HG02798 (cell line): ENCODE results near the gene LPP.

ENCODE experiments used
- ATAC-seq: cut with Tn5 transposase; IDR thresholded peaks from one replicate; pipeline ENCODE4 v1.9.1; 2021; ENCODE audit warnings: mild to moderate bottlenecking; ENCODE audit not compliant: unreplicated experiment, poor library complexity

Gene LPP

DNA sequence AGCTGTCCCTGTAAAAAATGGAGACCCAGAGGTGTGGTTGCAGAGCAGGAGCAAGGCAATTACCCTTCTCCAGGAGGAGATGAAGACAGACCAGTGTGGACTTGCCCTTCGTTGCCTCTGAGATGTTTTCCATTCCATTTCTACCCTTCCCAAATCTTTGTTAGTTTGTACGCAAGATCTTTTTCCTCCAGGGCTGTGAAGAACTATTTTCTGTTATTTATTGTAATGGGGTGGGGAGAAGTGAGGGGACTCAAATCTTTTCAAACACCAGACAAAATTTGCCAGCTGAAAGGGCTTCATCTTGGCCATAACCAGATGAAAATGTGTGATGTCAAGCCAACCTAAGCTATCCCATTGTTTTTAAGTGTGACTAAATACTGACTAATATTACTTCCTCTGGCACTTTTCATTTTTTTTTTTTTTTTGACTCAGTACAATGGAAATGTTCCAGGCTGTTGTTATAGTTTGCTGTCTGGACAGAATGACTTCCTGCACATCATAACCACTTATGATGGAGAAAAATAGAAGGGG, 746.5 kb downstream of the LPP start:
- no peak for ATAC-seq

DNA sequence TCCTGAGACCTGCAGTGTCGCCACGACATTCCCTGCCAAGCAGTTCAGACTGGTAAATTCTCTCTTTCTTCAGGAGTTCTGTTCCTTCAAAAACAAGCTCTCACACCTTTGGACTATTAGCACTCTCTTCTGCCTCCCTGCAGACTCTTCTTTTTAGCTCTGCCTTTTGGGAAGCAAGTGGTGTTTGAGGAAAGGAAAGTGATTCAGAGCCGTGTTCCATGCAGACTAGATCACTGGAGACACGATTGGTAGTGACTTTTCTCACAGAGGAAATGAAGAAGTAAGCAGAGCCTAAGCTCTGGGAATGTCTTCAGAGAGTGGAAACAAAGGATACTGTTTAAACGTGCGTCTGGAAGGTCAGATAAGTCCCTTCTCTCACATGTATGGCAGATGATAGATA, 747.2 kb downstream of the LPP start:
- no peak for ATAC-seq

DNA sequence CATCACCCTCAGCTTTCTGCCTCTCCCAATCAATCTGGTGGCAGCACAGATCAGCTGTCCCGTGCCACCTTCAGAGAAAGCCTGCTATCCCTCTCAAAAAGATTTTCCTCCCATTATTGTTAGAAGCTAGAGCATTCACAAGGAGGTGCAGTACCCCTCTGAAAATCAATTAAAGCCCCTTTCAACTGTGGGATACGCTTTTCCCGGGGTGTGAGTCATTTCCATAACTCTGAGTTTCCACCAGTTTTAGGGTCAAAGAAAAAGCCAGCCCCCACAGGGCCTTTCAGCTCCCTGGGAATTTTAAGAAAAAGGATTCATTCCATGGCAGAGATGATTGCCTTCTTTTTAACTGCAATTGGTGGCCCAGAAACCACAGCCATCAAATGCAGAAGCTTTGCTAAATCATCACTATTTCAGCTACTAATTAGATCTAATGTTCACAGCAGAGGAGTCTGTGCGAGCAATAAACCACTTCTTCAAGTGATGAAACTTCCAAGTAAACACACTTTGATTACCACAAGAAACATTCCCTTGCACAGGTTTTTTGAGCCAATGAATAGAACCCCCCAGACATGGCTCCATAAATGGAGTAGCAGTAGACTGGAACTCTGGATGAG, 747.8 kb downstream of the LPP start:
- ATAC-seq: no peak

DNA sequence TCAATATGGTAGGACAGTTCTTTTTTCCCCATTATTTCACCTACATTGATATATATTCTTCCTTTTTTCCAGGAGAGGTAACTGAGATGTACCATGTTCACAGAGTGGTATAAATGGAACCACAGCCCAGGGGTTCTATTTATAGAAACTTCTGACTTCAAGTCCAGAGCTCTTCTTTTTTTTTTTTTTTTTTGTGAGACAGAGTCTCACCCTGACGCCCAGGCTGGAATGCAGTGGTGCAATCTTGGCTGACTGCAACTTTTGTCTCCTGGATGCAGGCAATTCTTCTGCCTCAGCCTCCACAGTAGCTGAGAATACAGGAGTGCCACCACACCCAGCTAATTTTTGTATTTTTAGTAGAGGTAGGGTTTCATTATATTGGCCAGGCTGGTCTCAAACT, 750.7 kb downstream of the LPP start:
- no peak for ATAC-seq

DNA sequence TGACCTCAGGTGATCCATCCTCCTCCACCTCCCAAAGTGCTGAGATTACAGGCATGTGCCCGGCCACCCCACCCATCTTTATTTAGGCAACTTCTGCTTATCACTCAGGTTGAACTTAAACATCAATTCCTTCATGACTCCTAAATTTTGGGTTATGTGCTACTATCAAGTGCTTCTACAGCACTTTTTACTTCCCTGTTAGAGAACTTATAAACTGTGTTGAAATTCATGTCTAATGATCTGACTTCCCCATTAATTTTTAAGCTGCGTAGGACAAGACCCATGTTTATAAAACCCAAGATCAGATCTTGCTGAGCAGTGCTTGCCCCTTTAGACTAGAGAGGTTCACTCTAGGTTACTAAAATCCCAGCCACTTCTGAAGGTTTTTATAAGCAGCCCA, 751.6 kb downstream of the LPP start:
- ATAC-seq: no peak

DNA sequence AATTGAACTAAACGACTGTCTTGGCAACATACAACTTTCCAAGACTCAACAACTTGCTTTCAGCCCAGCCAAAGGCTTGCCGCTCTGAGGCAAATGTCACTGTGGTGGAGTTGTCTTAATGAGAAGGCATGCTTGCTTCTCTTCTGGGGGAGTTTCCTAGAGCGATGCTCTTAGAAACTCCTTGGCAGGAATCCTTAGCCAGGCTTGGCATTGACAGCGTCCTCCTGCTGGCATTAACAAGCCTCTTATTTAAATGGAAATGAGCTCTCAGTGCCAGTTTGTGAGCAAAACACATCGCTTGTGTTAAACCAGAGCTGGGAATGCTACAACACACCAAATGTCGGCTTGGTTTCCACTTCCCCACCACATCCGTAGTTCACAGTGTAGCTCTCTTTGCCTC, 752.3 kb downstream of the LPP start:
- no peak for ATAC-seq

DNA sequence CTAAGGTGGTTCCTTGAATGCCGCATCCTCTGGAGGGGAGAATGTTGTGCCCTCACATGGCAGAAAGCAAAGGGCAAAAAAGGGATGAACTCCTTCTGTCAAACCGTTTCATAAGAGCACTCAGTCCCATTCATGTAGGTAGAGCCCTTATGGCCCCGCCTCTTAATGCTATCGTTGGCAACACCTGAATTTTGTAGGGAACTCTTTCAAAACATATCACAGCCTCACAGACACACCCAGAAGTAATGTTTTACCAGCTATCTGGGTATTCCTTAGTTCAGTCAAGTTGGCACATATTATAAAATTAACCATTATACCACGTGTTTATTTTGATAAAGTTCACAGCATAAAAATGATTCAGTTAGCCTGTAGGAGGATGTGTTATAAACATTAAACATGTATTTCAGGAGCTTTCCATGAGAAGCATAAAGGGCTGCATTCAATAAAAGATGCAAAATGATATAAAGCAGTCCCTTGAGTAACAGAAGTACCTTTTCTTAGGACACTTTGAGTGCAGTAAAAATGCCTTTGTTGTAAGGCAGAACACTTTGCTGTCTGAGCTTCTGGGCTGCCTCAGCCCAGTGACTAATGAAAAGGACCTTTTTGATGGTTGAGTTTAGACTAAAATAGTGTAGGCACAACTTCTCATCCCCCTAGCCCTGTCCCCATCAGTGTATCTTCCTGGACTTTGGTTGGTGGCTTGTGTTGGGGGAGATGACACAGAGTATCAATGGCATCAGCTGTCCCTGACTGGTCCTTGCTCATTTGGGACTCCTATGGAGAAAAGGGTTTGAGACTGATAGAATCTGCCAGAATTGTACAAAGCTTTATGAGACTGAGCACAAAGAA, 754.3 kb downstream of the LPP start:
- no peak for ATAC-seq

DNA sequence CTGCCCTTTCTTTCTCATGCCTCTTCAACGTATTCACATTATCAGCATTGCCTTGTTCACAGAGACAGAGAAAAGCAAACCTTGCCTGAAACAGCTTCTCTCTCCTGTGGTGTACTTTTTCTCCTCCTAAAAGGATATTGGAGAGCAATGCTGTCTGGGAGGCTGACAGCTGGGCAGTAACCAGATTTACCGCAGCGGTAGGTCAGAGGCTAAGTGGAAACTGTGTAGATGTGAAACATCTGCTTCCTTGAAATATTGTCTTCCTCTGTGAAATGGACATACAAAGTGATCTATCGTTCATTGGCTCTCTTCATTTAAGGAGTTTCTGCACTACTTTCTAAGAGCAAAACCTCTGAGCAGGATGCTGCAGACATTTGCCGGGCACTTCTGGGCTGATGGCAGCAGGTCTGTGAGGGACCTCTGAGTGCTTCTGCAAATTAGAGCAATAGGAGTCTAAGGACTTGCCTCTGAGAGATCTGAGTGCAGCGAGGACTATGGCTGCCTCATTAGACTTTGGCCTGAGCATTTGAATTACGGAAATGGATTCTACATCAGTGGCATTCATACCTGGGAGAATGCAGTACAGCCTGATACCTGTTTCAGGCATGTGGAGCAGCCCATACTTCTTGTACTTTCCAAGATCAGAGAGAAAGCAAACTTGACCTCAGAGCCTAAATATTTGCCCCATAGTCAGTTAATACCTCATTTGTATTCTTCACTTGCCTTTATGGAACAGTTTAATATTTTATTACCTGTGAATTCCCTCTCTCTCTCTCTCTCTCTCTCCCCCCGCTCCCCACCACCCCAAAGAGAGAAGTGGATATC, 757.3 kb downstream of the LPP start:
- no peak for ATAC-seq

DNA sequence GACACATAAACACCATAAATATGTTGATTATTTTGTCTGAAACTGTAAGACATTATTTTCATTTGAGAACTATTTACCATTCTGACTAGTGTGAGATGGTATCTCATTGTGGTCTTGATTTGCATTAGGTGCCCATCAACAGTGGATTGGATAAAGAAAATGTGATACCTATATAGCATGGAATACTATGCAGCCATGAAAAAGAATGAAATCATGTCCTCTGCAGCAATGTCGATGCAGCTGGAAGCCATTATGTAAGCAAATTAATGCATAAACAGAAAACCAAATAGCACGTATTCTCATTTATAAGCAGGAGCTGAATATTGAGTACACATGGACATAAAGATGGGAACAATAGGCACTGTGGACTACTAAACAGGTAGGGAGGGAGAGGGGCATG, 759.1 kb downstream of the LPP start:
- no peak for ATAC-seq

DNA sequence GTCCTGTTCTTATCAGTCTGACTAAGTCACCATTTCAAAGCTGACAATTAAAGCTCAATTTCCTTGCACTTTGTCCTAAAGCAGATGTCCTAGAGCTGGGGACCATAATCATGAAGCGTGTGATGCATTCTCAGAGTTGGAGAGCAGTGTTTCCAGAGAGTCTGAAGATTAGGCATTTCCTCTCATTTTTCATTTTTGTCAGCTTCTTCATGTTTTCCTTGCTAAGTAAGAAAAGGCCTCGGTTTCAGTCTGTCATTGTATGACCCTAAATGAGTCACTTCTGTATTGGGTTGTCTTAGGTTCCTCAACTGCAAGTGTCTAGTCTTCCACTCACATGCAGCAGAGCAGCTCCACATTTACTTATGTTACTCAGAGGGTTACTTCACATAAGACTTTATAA, 760.6 kb downstream of the LPP start:
- ATAC-seq: no peak

DNA sequence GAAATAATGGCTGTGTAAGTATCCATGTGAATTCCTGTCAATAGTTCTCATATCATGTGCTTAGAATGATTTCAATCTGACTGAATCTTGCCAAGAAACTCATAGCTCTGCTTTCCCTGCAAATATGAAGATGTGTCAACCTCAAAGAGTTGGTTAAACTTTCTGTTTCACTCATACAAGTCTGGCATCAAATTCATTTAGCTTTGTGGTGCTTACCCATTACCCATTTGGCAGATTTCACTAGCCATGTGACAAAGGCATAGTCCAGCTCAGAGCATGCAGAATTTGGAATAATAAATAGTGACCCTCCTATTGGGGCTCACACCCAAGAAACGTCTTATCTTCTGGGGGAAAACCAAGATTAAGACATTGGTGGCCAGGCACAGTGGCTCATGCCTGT, 761.2 kb downstream of the LPP start:
- no peak for ATAC-seq

DNA sequence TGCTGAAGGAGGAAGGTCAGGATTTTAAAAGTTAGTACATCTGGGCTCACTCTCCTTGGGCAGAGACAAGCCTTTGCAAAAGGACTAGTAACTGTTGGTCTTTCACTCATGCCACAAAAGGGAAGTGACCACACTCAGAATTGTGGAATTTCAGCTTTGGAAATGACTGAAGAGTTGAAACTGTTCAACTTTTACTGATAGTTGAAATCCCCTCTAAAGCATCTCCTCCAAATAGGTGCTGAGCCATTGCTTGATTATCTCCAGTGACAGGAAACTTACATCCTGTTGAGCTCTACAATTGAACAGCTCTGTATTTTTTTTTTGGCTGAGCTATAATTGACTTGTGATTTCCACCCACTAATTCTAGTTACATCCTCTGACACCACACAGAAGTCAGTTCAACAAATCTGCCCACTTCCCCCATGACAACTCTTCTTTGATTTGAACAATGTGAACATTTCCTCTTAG, 763.0 kb downstream of the LPP start:
- no peak for ATAC-seq

DNA sequence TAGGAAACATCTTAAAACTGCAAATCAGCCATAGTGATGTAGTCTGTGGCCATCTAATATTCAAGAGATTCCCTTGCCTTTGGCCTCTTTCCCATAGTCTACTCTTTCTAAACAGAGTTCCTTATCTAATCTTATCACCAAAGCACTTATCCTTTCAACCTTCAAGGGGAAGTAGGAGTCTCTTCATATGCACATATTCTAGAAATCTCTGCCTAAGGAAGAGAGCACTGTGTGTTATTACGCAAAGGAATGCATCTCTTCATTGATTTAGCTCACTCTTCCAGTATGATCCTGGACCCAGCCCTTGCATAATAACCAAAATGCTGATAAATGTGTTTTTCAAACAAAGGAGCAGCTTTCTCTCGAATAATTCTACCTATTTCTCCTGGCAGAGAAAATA, 764.1 kb downstream of the LPP start:
- no peak for ATAC-seq

DNA sequence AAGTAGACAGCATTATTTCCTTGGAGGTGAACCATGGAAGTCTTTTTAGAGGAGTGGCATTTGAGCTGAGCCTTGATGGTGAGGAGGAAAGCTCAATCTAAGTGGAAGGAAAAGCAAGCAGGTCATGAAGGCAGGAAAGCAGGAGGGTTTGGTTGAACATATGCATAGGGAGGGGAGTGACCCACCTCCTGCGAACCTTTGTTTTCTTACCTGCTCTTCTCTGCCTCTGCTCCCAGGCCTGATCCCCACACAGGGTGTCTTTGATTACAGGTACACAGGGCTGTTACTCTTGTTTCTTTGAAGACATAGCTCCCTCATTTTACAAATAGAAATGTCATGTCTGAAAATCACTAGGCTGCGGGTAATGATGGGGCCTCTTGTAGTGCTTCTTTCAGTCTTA, 769.7 kb downstream of the LPP start:
- ATAC-seq: no peak

DNA sequence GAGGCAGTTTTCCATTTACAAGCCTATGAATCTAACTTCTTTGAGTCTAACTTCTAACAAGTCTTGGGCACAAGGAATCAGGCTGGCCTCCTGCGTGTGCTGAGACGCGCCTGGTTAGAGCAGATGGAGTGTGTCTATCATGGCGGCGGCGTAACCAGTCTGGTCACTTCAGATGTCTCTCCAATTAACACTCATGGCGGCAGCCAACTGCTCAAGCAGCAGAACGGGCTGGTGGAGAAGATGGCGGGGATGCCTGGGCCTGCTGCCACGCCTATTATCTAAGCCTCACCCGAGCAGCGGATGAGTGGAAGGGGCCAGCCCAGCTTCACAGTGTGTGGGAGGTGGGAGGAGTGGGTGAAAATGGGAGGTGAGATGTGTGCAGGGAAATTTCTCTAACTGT, 771.4 kb downstream of the LPP start:
- no peak for ATAC-seq

DNA sequence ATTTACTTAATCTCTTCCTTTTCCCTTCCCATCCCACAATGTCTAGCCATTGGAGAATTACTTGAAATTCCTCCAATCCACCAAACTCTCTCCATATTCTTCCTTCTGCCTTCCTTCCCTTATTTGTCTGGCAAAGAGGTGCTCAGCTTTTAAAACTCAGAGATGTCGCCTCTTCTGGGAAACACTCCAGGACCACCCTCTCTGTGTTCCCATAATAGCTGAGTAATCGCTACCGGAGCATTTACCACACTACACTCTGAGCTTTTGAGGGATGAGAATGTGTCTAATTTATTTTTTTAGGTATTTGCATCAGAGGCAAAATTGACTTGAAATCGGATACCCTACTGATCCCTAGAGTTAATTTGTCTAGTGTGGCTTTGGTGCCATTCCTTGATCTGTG, 772.2 kb downstream of the LPP start:
- ATAC-seq: no peak

DNA sequence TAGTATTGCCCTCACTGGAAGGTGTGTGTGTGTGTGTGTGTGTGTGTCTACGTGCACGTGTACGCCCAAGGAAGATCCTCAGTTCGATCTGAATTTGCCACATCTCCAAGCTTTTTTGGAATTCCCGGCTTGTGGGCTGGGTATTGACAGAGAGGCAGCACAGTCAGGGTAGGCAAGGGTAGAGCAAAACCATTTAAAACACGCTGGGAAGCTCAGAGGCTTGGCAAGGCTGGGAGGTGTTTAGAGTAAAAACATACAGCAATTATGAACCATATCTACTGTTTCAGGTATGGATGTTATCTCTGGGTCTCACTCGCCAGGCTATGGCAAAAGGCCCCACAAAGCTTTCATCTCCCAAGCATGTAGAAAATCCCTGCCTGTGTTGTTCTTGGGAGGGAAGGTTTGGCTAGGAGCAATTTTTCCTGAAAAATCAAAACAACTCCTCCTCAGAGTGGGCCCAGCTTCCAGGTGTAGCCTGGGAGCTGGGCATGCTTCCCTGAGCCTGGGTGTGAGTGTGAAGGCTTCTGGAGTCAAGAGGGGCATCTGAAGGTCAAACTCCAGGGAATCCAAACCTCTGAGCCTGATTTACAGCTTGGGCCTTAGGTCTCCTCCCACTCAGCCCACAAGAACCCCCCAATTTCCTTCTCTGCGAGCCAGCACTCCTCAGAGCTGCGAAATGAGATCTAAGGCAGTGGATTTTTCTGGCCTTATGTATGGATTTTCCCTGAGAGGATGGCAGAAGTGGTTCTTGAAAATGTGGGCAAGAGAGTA, 773.0 kb downstream of the LPP start:
- no peak for ATAC-seq

DNA sequence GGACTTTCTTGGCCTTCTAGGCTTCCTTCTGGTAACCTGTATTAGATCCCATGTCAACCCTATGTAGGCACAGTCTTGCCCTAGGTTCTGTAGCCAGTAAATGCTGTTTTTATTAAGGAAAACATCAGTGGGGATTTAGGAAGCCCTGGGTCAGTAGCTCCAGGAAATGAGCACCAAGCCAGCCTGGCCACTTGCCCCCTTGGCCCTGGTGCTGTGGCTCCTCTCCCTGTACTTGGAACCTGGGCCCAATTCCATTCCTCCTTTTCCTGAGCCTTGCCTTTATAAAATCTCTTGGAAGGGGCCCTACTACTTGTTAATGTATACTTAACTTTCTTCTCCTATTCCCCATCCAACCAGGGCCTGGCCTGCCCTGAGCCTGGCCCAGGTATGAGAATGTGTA, 774.0 kb downstream of the LPP start:
- no peak for ATAC-seq

DNA sequence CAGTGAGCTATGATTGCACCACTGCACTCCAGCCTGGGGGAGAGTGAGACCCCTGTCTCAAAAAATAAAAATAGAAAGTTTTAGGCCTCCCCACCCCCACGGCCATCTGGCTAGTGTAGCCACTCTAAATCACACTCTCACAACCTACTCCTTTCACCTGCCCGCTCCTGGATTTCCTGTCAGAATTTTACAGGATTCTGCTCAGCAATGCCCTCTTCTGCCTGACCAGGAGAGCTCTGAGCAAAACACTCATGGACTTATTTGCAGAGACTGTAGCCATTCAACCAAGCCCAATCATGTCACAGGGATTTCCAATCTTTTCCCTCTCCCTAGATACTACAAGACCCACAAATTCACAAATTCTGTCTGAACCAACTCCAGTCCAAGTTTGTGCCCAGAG, 775.2 kb downstream of the LPP start:
- ATAC-seq: no peak

DNA sequence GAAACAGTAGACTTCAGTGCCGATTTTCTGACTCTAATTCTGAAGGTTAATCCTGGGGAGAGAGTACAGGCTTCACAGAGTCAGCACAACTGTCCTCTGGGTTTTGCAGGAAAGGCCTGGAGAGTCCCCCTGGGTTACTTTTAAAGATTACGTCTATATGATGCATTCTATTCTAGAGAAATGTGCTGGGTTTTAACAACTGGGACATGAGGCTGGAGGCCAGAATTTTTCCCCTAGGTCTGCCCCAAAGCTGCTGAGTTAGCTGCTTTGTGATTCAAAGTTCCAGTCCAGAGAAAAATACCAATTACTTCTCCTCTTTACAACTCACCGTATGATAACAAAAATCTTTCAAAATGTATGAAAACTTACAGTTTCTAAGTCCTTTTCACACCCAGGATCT, 777.1 kb downstream of the LPP start:
- ATAC-seq: no peak
